Right lobe of liver (tissue), 6 donors: Measurements from ENCODE around the gene ATP10D. TPM values are rescaled to one million over a fixed set of nuclear protein-coding genes. Genes with fewer than 3 reads are reported as not detected.

ENCODE experiments used
- ATAC-seq, 4 donors: fragments of 200-7000 bp; cut with Tn5 transposase; one replicate each; pipeline ENCODE4 v1.9.1; 2020; ENCODE audit warnings: mild to moderate bottlenecking in 4 of 4, moderate library complexity in 4 of 4
- DNase-seq, 3 donors: peaks; one replicate each; pipeline ENCODE4 v3.0.0-alpha.2; 2020
- H3K27ac ChIP-seq, 3 donors: fragments of 200-600 bp; one replicate each; pipeline ENCODE4 v1.8.0; 2022
- H3K27me3 ChIP-seq, 2 donors: fragments of 200-600 bp; one replicate each; pipeline ENCODE4 v1.8.0; 2022
- H3K36me3 ChIP-seq, 4 donors: fragments of 200-600 bp; sonication (generic) in 1 of 4; one replicate each; pipeline versions ENCODE4 v1.5.1 to v1.8.0; 2017 to 2022; ENCODE audit warnings: control low read depth in 1 of 4
- H3K4me1 ChIP-seq, 4 donors: fragments of 200-600 bp; sonication (generic) in 1 of 4; one replicate each; pipeline versions ENCODE4 v1.5.1 to v1.8.0; 2017 to 2022; ENCODE audit warnings: control low read depth in 1 of 4
- H3K4me3 ChIP-seq, 3 donors: fragments of 200-600 bp; one replicate each; pipeline ENCODE4 v1.8.0; 2022
- H3K9me3 ChIP-seq, 4 donors: fragments of 200-600 bp; sonication (generic) in 1 of 4; one replicate each; pipeline versions ENCODE4 v1.5.1 to v1.8.0; 2017 to 2022; ENCODE audit warnings: control low read depth in 1 of 4
- CTCF ChIP-seq, 4 donors: fragments of 200-600 bp in 3 of 4; fragments of 450-650 bp in 1 of 4; IDR thresholded peaks; one replicate each; pipeline versions ENCODE4 v1.5.1 to v1.8.0; 2016 to 2022; ENCODE audit warnings: antibody characterized with exemption in 4 of 4, mild to moderate bottlenecking in 2 of 4
- POLR2A ChIP-seq: fragments of 450-650 bp; IDR thresholded peaks from one replicate; pipeline ENCODE4 v1.6.1; 2017; ENCODE audit warnings: antibody characterized with exemption, mild to moderate bottlenecking
- WGBS: methylation state at CpG from one replicate; pipeline ENCODE4 v1.1.6; 2018; ENCODE audit warnings: low coverage, low lambda C conversion rate; ENCODE audit not compliant: insufficient coverage; ENCODE audit errors: missing lambda C conversion rate; 5-methylcytosine and 5-hydroxymethylcytosine counted together
- intact Hi-C, 2 donors: fragments of 100-400 bp; cut with DNase I; formaldehyde crosslinking; loops; one replicate each; pipeline versions ENCODE4 v1.11.2 to v1.14.1; 2022
- total RNA-seq, 6 experiments: library from RNA; depleted of rRNA in 2 of 6; stranded (reverse); fragments of >200 nt in 2 of 6; fragmentation: NEBNext Ultra II Directional in 3 of 6; extraction: Animal tissue kit (Norgen Biotek cat#: 25700) in 3 of 6; gene quantifications; one replicate each; pipeline versions ENCODE4 v1.1.0 to v1.2.4, GENCODE V29; 2016 to 2023
- donor health status: DM: no; HTN: yes; CAD: no.
- donor health status: DM: no; HTN: no; CAD: no.
- donor health status: DM: no; HTN: no; CAD: no.
- donor health status: DM: no; HTN: yes; CAD: no.
- donor health status: DM: no; HTN: yes; CAD: no.

ATP10D gene
- total RNA-seq, 6 experiments from 2014 or later, result 5.1 to 14.0 (median 8.5) TPM

- intact Hi-C loops, result no loop called here
- Histone ChIP-seq H3K9me3 (no peaks in the 10 kb centered on the region), H3K36me3 (peaks cover 0 to 4% (median 0%) of the 10 kb centered on the region in 4 donors), H3K4me1 (peaks cover 0 to 10% (median 3%) of the 10 kb centered on the region in 4 donors), H3K4me3 (no peak overlapping the region), H3K27me3 (no peaks in the 10 kb centered on the region), H3K27ac (no peak overlapping the region)
- DNase-seq, result no peak
- no peak for ATAC-seq
- 67% methylated on average over 1 of the region's 1 CpG for WGBS
- TF ChIP-seq POLR2A (no peak), CTCF (IDR thresholded peaks at IDR 0.05) (no peak)
These were observed 75.6 kb downstream of the ATP10D start for GRCh38 chr4:47560682-47561081.

GRCh38 chr4:47561331-47561730 lies 76.3 kb downstream of the ATP10D start:
- DNase-seq, result no peak
- intact Hi-C loops, result no loop called here
- no peak overlapping the region for H3K4me3 ChIP-seq
- H3K27me3 ChIP-seq, result no peaks in the 10 kb centered on the region
- no peaks in the 10 kb centered on the region for H3K9me3 ChIP-seq
- H3K36me3 ChIP-seq, result peaks cover 0 to 4% (median 0%) of the 10 kb centered on the region in 4 donors
- 8% methylated on average over 1 of the region's 1 CpG for WGBS
- peak overlapping the region in 1 of 3 donors; percentile 13 for H3K27ac ChIP-seq
- no peak for TF ChIP-seq POLR2A
- TF ChIP-seq CTCF (IDR thresholded peaks at IDR 0.05), result no peak
- H3K4me1 ChIP-seq, result peaks cover 0 to 12% (median 5%) of the 10 kb centered on the region in 4 donors
- ATAC-seq, result peak; percentile 70 to 97 (median 91)

- Histone ChIP-seq H3K9me3 (no peaks in the 10 kb centered on the region), H3K36me3 (peaks cover 0 to 4% (median 0%) of the 10 kb centered on the region in 4 donors), H3K27ac (no peak overlapping the region), H3K4me3 (no peak overlapping the region), H3K4me1 (peaks cover 0 to 19% (median 5%) of the 10 kb centered on the region in 4 donors), H3K27me3 (no peaks in the 10 kb centered on the region)
- ATAC-seq (no peak), DNase-seq (no peak)
- TF ChIP-seq CTCF (IDR thresholded peaks at IDR 0.05) (no peak), POLR2A (no peak)
- WGBS, result 59% methylated on average over 3 of the region's 3 CpGs
- intact Hi-C loops, result no loop called here
These were observed 77.2 kb downstream of the ATP10D start for GRCh38 chr4:47562297-47562696.

- 27% methylated on average over 2 of the region's 2 CpGs for WGBS
- H3K9me3 ChIP-seq, result no peaks in the 10 kb centered on the region
- no peaks in the 10 kb centered on the region for H3K27me3 ChIP-seq
- DNase-seq, result no peak
- intact Hi-C loops, result no loop called here
- TF ChIP-seq POLR2A (no peak), CTCF (IDR thresholded peaks at IDR 0.05) (no peak)
- H3K36me3 ChIP-seq, result no peaks in the 10 kb centered on the region
- H3K4me1 ChIP-seq, result peaks cover 0 to 19% (median 3%) of the 10 kb centered on the region in 4 donors
- H3K4me3 ChIP-seq, result no peak overlapping the region
- ATAC-seq, result peak; percentile 51 to 82 (median 73)
- no peak overlapping the region for H3K27ac ChIP-seq
These were observed 81.5 kb downstream of the ATP10D start for GRCh38 chr4:47566566-47566965.

- ATAC-seq (peak in 3 of 4 donors; percentile 14 to 51 (median 16)), DNase-seq (no peak)
- Histone ChIP-seq H3K27me3 (no peaks in the 10 kb centered on the region), H3K4me1 (peaks cover 0 to 19% (median 3%) of the 10 kb centered on the region in 4 donors), H3K36me3 (no peaks in the 10 kb centered on the region), H3K9me3 (no peaks in the 10 kb centered on the region), H3K27ac (no peak overlapping the region), H3K4me3 (no peak overlapping the region)
- intact Hi-C loops, result no loop called here
- no peak for TF ChIP-seq CTCF (IDR thresholded peaks at IDR 0.05)
- no peak for TF ChIP-seq POLR2A
These were observed 81.9 kb downstream of the ATP10D start for GRCh38 chr4:47566969-47567368.
